Mucosa of stomach (tissue), 1 donor: Measurements from ENCODE around the gene ZP3.
"Not testable (repeated sequence)": the region's sequence is repeated elsewhere in the genome, so short reads cannot be mapped to it uniquely, and the experiment has no call there.

Experiments used
- H3K27me3 ChIP-seq: one replicate; pipeline ENCODE4 v1.7.0; 2013; ENCODE audit warnings: mild to moderate bottlenecking, low read length; ENCODE audit not compliant: control insufficient read depth, insufficient read depth
- H3K36me3 ChIP-seq: one replicate; pipeline ENCODE4 v1.7.0; 2013; ENCODE audit warnings: low read length; ENCODE audit not compliant: control insufficient read depth, insufficient read depth
- H3K4me1 ChIP-seq: one replicate; pipeline ENCODE4 v1.7.0; 2013; ENCODE audit warnings: mild to moderate bottlenecking, low read length; ENCODE audit not compliant: control insufficient read depth, insufficient read depth
- H3K4me3 ChIP-seq: one replicate; pipeline ENCODE4 v1.7.0; 2013; ENCODE audit warnings: low read length
- H3K9ac ChIP-seq: one replicate; pipeline ENCODE4 v1.7.0; 2013; ENCODE audit warnings: mild to moderate bottlenecking, low read length, moderate library complexity
- H3K9me3 ChIP-seq: one replicate; pipeline ENCODE4 v1.7.0; 2013; ENCODE audit warnings: mild to moderate bottlenecking, low read length, moderate library complexity; ENCODE audit not compliant: control insufficient read depth
- donor health status: Pancreatic carcinoma.

ZP3 gene

GRCh38 chr7:76482660-76483059, 57.9 kb downstream of the ZP3 start:
- not testable (repeated sequence) for H3K4me3 ChIP-seq, H3K27me3 ChIP-seq, H3K9ac ChIP-seq, H3K36me3 ChIP-seq, H3K4me1 ChIP-seq, H3K9me3 ChIP-seq

GRCh38 chr7:76483081-76483480, 58.3 kb downstream of the ZP3 start:
- not testable (repeated sequence) for H3K4me3 ChIP-seq, H3K36me3 ChIP-seq, H3K27me3 ChIP-seq, H3K4me1 ChIP-seq, H3K9me3 ChIP-seq, H3K9ac ChIP-seq

- not testable (repeated sequence) for H3K27me3 ChIP-seq, H3K36me3 ChIP-seq, H3K4me3 ChIP-seq, H3K9ac ChIP-seq, H3K9me3 ChIP-seq, H3K4me1 ChIP-seq
Measured at GRCh38 chr7:76484456-76484855, 59.7 kb downstream of the ZP3 start.

GRCh38 chr7:76485822-76486610, 61.3 kb downstream of the ZP3 start:
- H3K36me3 ChIP-seq, H3K27me3 ChIP-seq, H3K4me3 ChIP-seq, H3K4me1 ChIP-seq, H3K9ac ChIP-seq, H3K9me3 ChIP-seq: not testable (repeated sequence)

- not testable (repeated sequence) for H3K9me3 ChIP-seq, H3K27me3 ChIP-seq, H3K9ac ChIP-seq, H3K4me3 ChIP-seq, H3K4me1 ChIP-seq, H3K36me3 ChIP-seq
Measured at GRCh38 chr7:76486618-76487017, 61.9 kb downstream of the ZP3 start.

GRCh38 chr7:76487969-76488368, 63.2 kb downstream of the ZP3 start:
- H3K9me3 ChIP-seq, H3K4me3 ChIP-seq, H3K27me3 ChIP-seq, H3K4me1 ChIP-seq, H3K9ac ChIP-seq, H3K36me3 ChIP-seq: not testable (repeated sequence)
